ENCODE measurements around the gene SDF4. TPM values are rescaled to one million over a fixed set of nuclear protein-coding genes. Genes with fewer than 3 reads are reported as not detected.

SDF4 gene
- total RNA-seq, 4 donors from 2014 or later, result 57.5 to 87.6 (median 73.1) TPM

DNA sequence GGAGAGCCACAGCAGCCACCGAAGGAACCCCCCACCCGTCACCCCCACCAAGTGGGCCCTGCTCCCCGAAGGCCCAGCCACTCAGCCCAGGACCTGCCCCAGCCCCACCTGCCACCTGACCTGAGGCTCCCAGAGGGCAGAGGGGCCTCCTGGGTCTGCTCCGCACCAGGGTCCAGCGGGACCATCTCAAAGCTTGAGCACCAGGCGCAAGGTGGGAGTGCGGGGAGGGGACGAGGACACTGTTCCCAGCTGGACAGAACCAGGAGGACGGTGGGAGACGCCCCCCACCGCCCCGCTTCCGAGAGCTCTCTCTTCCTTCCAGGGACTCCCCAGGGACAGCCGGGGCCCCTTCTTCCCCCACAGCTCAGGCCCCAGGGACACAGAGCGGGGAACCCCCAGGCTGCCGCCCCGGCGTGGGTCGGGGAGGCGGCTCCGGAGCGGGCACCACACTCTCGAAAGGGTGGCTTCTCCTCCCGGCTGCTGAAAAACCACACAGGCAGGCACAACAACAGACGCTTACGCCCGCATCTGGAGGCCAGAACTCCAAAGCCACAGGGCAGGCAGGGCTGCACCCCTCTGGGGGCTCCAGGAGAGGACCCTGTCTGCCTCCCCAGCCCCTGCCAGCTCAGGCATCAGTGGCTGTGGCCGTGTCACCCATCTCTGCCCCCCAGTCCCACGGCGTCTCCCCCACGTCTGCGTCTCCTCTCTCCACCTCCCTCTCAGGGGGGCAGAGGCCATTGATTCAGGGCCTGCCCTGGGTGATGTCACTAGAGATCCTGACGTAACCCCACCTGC, 60.1 kb downstream of the SDF4 start:
- Histone ChIP-seq H3K27me3 (peaks cover 79% of the 10 kb centered on the region), H3K36me3 (no peaks in the 10 kb centered on the region), H3K4me1 (peaks cover 7% of the 10 kb centered on the region), H3K4me3 (no peak overlapping the region), H3K9me3 (no peaks in the 10 kb centered on the region), H3K27ac (no peak overlapping the region)
- peak in 1 of 2 donors; percentile 52 for DNase-seq (ENCODE audit: low spot score in 2 of 2)
- 78% methylated on average over 7 of the region's 33 CpGs for WGBS
- TF ChIP-seq EP300 (IDR thresholded peaks at IDR 0.05) (no peak), POLR2AphosphoS5 (IDR thresholded peaks at IDR 0.05) (no peak), POLR2A (IDR thresholded peaks at IDR 0.05) (no peak)
- TF ChIP-seq, protein P1, sequence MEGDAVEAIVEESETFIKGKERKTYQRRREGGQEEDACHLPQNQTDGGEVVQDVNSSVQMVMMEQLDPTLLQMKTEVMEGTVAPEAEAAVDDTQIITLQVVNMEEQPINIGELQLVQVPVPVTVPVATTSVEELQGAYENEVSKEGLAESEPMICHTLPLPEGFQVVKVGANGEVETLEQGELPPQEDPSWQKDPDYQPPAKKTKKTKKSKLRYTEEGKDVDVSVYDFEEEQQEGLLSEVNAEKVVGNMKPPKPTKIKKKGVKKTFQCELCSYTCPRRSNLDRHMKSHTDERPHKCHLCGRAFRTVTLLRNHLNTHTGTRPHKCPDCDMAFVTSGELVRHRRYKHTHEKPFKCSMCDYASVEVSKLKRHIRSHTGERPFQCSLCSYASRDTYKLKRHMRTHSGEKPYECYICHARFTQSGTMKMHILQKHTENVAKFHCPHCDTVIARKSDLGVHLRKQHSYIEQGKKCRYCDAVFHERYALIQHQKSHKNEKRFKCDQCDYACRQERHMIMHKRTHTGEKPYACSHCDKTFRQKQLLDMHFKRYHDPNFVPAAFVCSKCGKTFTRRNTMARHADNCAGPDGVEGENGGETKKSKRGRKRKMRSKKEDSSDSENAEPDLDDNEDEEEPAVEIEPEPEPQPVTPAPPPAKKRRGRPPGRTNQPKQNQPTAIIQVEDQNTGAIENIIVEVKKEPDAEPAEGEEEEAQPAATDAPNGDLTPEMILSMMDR (IDR thresholded peaks at IDR 0.05), result no peak

DNA sequence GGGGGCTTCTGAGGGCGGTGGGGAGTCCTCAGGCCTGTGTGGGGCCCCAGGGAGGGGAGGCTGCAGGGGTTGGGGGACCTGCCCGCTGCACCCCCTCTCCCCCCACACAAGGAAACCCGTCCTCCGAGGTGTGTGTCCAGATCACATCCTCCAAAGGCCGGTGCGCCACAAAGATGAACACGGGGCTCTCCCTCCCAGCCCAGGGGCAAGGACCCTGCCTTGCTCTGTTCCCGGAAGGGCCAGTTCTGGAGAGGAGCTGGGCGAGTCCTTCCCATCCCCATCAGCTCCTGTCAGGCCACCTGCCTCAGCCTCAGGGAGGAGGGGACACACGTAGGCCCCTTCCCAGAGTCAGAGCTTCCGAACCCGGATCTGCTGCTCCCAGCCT, 60.6 kb downstream of the SDF4 start:
- peaks cover 79% of the 10 kb centered on the region for H3K27me3 ChIP-seq
- H3K4me3 ChIP-seq, result no peak overlapping the region
- no peak for TF ChIP-seq POLR2A (IDR thresholded peaks at IDR 0.05)
- TF ChIP-seq EP300 (IDR thresholded peaks at IDR 0.05), result no peak
- TF ChIP-seq, protein P1 (IDR thresholded peaks at IDR 0.05), result no peak
- no peak for TF ChIP-seq POLR2AphosphoS5 (IDR thresholded peaks at IDR 0.05)
- no peaks in the 10 kb centered on the region for H3K36me3 ChIP-seq
- no peak overlapping the region for H3K27ac ChIP-seq
- peaks cover 13% of the 10 kb centered on the region for H3K4me1 ChIP-seq
- 76% methylated on average over 5 of the region's 12 CpGs for WGBS
- peak in 1 of 2 donors; percentile 60 for DNase-seq (ENCODE audit: low spot score in 2 of 2)
- H3K9me3 ChIP-seq, result no peaks in the 10 kb centered on the region

DNA sequence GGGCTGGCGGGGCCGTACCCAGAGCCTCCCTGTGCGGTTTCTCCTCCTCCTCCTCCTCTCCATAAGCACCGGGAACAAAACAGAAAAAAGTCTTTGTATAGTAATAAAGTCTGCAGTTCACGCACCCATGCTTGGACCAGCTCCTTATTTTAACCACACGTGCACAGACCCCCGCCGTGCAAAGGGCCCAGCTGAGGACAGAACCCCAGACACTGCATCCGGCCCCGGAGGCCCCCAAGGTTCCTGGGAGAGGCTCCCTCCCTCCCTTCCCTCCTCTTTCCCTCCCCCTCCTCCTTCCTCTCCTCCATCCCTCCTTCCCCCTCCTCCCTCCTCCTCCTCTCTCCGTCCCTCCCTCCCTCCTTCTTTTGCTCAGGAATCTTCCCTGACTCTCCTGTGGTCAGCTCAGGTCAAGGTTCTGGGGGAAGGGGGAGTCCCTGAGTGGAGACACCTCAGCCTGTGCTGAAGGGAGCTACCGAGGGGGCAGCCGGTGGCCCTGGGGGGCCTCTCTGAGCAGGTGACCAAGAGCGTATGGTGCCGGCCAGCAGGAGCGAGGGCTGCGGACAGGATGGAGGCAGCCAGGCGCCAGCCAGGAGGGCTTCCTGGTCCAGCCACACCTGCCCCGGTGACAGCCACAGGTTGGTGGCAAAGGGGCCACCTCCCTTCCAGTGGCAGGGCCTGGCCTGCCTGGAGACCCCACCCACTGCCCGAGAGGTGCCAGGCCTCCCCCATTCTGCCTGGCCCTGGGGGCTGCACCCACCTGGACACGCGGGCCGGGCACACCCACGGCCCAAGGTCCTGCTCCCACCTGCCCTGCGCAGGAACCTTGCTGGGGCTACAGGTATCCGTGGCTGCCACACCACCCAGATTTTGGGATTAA, 61.3 kb downstream of the SDF4 start:
- H3K9me3 ChIP-seq, result no peaks in the 10 kb centered on the region
- peaks cover 75% of the 10 kb centered on the region for H3K27me3 ChIP-seq
- no peak overlapping the region for H3K27ac ChIP-seq
- WGBS, result 58% methylated on average over 18 of the region's 26 CpGs
- no peaks in the 10 kb centered on the region for H3K36me3 ChIP-seq
- peak in 1 of 2 donors; percentile 47 for DNase-seq (ENCODE audit: low spot score in 2 of 2)
- TF ChIP-seq, protein P1 (IDR thresholded peaks at IDR 0.05), result no peak
- no peak for TF ChIP-seq POLR2AphosphoS5 (IDR thresholded peaks at IDR 0.05)
- TF ChIP-seq EP300 (IDR thresholded peaks at IDR 0.05), result no peak
- no peak for TF ChIP-seq POLR2A (IDR thresholded peaks at IDR 0.05)
- peaks cover 20% of the 10 kb centered on the region for H3K4me1 ChIP-seq
- no peak overlapping the region for H3K4me3 ChIP-seq

DNA sequence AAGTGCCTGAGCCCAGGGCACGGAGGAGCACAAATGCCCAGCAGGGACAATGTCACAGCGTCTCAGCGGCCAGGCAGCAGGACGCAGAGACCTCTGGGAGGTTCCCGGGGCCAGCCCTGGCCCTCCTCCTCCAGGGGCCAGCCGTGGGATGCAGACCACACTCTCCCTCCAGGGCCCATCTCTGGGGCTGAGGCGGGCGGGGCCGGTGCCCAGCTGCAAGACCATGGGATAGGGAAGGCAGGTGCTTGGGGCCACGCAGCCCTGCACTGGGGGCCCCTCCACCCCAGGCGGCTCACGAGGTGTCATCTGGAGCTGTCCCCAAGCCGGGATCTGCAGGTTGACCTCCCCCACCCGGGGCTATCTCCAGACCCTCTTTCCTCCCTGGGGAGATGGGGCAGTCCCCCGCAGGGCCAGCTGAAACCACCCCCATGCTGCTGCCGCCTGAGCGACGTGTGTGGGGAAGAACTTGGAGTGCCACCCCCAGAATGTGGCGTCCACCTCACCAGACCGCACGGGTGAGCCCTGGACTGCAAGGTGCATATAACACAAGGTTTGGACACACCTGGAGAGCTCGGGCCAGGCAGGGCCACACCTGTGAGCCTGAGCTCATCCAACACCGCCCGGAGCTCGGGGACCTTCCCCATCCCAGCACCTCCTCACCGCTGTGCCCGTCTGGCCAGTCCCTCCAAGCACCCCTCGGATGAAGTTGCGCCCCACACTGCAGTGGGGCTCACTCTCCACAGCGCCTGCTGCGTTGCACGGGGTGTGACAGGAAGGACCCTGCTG, 62.2 kb downstream of the SDF4 start:
- Histone ChIP-seq H3K9me3 (no peaks in the 10 kb centered on the region), H3K27ac (no peak overlapping the region), H3K36me3 (no peaks in the 10 kb centered on the region), H3K4me1 (peaks cover 25% of the 10 kb centered on the region), H3K27me3 (peaks cover 71% of the 10 kb centered on the region), H3K4me3 (no peak overlapping the region)
- 80% methylated on average over 17 of the region's 32 CpGs for WGBS
- TF ChIP-seq, protein P1 (IDR thresholded peaks at IDR 0.05), result no peak
- TF ChIP-seq EP300 (IDR thresholded peaks at IDR 0.05), result no peak
- TF ChIP-seq POLR2A (IDR thresholded peaks at IDR 0.05), result no peak
- TF ChIP-seq POLR2AphosphoS5 (IDR thresholded peaks at IDR 0.05), result no peak
- DNase-seq (ENCODE audit: low spot score in 2 of 2), result peak in 1 of 2 donors; percentile 64

Measured in suprapubic skin (tissue), 4 donors.